OCI-LY1 (cell line): ENCODE results near the gene C3orf22.

ENCODE experiments used
- H2AFZ ChIP-seq: fragments of 200-600 bp; sonication (generic), shearing (Covaris generic); 2 replicates; pipeline ENCODE4 v1.6.0; 2014; ENCODE audit warnings: antibody characterized with exemption, mild to moderate bottlenecking, low read length
- H3F3A ChIP-seq: fragments of 200-600 bp; sonication (generic), shearing (Covaris generic); 2 replicates; pipeline ENCODE4 v1.6.0; 2014; ENCODE audit warnings: mild to moderate bottlenecking, antibody characterized with exemption, low read length, moderate library complexity; ENCODE audit not compliant: insufficient read depth
- H3K27ac ChIP-seq: fragments of 200-600 bp; sonication (generic); 2 replicates; pipeline ENCODE4 v1.5.1; 2014; ENCODE audit warnings: low read length, mixed run types, mild to moderate bottlenecking, low read depth; ENCODE audit not compliant: poor library complexity, severe bottlenecking
- H3K27me3 ChIP-seq: fragments of 200-600 bp; sonication (generic); 2 replicates; pipeline ENCODE4 v1.6.0; 2014; ENCODE audit warnings: antibody characterized with exemption, mild to moderate bottlenecking, low read length, moderate library complexity; ENCODE audit not compliant: insufficient read depth
- H3K36me3 ChIP-seq: fragments of 200-600 bp; sonication (generic); 2 replicates; pipeline ENCODE4 v1.6.1; 2014; ENCODE audit warnings: mild to moderate bottlenecking, antibody characterized with exemption, low read length, moderate library complexity, mixed read lengths; ENCODE audit not compliant: insufficient read depth
- H3K4me1 ChIP-seq: fragments of 200-600 bp; sonication (generic); 2 replicates; pipeline ENCODE4 v1.5.1; 2014; ENCODE audit warnings: mild to moderate bottlenecking, low read length, moderate library complexity; ENCODE audit not compliant: insufficient read depth, severe bottlenecking
- H3K4me2 ChIP-seq: fragments of 200-600 bp; sonication (generic), shearing (Covaris generic); 2 replicates; pipeline ENCODE4 v1.6.1; 2014; ENCODE audit warnings: low read length
- H3K4me3 ChIP-seq: fragments of 200-600 bp; sonication (generic); 2 replicates; pipeline ENCODE4 v1.5.1; 2014; ENCODE audit warnings: low read length, low read depth, mild to moderate bottlenecking, mixed read lengths; ENCODE audit not compliant: poor library complexity, severe bottlenecking
- H3K79me2 ChIP-seq: fragments of 200-600 bp; shearing (Covaris generic); 2 replicates; pipeline ENCODE4 v1.6.1; 2016; ENCODE audit warnings: mixed run types, low read length, mixed read lengths; ENCODE audit not compliant: insufficient read depth
- H3K9ac ChIP-seq: fragments of 200-600 bp; sonication (generic), shearing (Covaris generic); 2 replicates; pipeline ENCODE4 v1.6.1; 2014; ENCODE audit warnings: mild to moderate bottlenecking, low read length, mixed read lengths
- H3K9me2 ChIP-seq: fragments of 200-600 bp; sonication (generic), shearing (Covaris generic); 2 replicates; pipeline ENCODE4 v1.6.1; 2014; ENCODE audit warnings: low read depth, mild to moderate bottlenecking, low read length, mixed read lengths
- H3K9me3 ChIP-seq: fragments of 200-600 bp; shearing (Covaris generic); 2 replicates; pipeline ENCODE4 v1.6.1; 2014; ENCODE audit warnings: low read length, mixed read lengths
- H4K20me1 ChIP-seq: fragments of 200-600 bp; sonication (generic), shearing (Covaris generic); 2 replicates; pipeline ENCODE4 v1.6.0; 2016; ENCODE audit warnings: mild to moderate bottlenecking, low read length; ENCODE audit not compliant: insufficient read depth
- CTCF ChIP-seq: fragments of 200-600 bp; sonication (generic), shearing (Covaris generic); IDR thresholded peaks from 2 replicates; pipeline ENCODE4 v1.5.1; 2017; ENCODE audit warnings: mild to moderate bottlenecking, antibody characterized with exemption, low read length, moderate library complexity, mixed read lengths
- EZH2 ChIP-seq: fragments of 200-600 bp; sonication (generic), shearing (Covaris generic); IDR thresholded peaks from 2 replicates; pipeline ENCODE4 v1.8.0; 2017; ENCODE audit warnings: borderline replicate concordance, mixed run types, mild to moderate bottlenecking, antibody characterized with exemption, low read length, moderate library complexity, mixed read lengths

The C3orf22 gene

DNA sequence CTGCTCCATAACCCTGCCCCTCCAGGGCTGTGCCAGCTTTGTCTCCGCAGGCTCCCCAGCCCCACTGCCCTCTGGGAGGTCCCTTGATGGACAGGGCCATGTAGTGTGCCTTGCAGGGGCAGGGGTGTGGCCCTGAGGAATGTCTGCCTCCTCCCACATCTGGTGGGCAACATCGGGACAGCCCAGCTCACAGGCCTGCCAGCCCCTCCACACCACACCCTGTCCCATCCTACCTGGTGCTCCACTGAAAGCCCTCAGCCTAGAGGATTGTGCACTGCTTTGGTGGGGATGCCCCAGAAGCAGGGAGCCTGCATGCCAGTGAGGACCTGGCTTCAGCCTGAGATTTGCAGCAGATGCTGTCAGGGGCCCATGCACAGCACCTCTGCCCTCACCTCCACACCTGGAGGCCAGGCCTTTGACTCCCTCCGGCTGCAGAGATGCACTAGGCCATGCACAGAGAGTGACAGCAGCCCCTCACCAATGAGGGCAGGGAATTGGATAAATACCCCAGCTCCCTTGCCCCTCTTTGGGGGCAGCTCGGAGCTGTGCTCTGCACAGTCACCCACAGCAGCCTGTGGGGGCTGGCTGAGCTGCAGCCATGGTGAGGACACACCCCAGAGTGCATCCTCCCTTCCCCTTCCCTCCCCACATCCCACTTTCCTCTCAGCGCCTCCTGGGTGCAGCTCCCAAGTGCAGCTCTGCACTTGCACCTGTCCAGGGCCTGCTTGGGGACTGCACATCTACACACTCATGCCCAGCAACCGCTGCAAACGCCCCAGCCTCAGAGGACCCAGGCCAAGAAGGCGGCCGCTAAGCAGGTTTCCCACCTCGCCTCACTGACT, 2.7 kb downstream of the C3orf22 start:
- no peak overlapping the region for H3K27ac ChIP-seq
- H3K79me2 ChIP-seq = no peaks in the 10 kb centered on the region
- H3K9me3 ChIP-seq = no peaks in the 10 kb centered on the region
- H3F3A ChIP-seq = no peaks in the 10 kb centered on the region
- H3K27me3 ChIP-seq = no peaks in the 10 kb centered on the region
- H4K20me1 ChIP-seq = no peaks in the 10 kb centered on the region
- H3K9ac ChIP-seq = no peak overlapping the region
- H2AFZ ChIP-seq = no peak overlapping the region
- no peak for TF ChIP-seq CTCF
- H3K4me3 ChIP-seq = no peak overlapping the region
- H3K4me2 ChIP-seq = no peak overlapping the region
- no peaks in the 10 kb centered on the region for H3K9me2 ChIP-seq
- no peaks in the 10 kb centered on the region for H3K4me1 ChIP-seq
- no peaks in the 10 kb centered on the region for H3K36me3 ChIP-seq

DNA sequence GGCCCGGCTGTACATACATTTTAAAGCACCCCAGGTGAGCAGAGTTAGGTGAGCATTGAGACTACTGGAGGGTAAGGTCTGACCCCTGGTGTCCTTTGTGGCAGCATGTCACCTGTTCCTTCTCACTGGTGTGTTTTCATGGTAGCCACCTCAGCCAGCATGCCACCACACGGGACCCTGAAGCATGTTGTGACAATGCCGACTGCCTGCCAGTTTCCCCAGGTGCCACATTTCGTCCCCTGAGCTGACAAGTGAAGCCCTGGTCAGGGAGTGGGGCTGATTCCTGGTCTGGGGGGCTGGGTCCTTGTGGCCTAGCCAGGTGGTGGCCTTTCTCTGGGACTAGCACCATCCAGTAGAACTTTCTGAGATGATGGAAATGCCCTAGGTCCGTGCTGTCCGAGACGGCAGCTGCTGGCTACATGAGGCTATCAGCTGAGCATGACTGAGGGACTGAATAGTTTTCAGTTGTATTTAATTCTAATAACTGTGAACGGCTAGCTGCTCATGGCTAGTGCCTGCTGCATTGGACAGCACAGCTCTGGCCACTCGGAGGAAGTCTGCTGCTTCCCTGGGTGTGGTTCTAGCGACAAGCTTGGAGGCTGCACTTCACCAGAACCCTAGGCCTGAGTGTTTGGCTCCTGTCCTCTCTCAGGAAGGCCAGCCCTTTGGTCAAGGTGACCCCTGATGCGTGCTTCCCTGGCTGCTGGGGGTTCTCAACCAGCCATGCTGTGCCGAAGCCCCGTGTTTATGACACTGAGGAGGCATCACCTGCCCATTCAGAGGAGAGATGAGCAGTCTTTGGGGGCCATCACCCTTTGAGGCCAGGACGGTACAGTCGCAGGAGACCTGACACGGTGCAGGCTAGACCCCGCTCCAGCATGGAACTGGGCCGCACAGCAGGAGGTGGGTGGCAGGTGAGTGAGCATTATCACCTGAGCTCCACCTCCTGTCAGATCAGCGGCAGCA, 3.9 kb downstream of the C3orf22 start:
- Histone ChIP-seq H3K9me3 (no peaks in the 10 kb centered on the region), H3F3A (no peaks in the 10 kb centered on the region), H3K9ac (no peak overlapping the region), H3K36me3 (no peaks in the 10 kb centered on the region), H3K79me2 (no peaks in the 10 kb centered on the region), H3K27me3 (no peaks in the 10 kb centered on the region), H3K4me1 (no peaks in the 10 kb centered on the region), H4K20me1 (no peaks in the 10 kb centered on the region), H3K9me2 (no peaks in the 10 kb centered on the region), H2AFZ (no peak overlapping the region), H3K27ac (no peak overlapping the region), H3K4me3 (no peak overlapping the region), H3K4me2 (no peak overlapping the region)
- TF ChIP-seq CTCF = no peak
- TF ChIP-seq EZH2 = no peak

GRCh38 chr3:126553284-126554084, 5.2 kb downstream of the C3orf22 start:
- no peak overlapping the region for H2AFZ ChIP-seq
- no peak for TF ChIP-seq EZH2
- no peak for TF ChIP-seq CTCF
- no peaks in the 10 kb centered on the region for H3K27me3 ChIP-seq
- H3K4me1 ChIP-seq = no peaks in the 10 kb centered on the region
- H3K4me3 ChIP-seq = no peak overlapping the region
- no peak overlapping the region for H3K27ac ChIP-seq
- H4K20me1 ChIP-seq = no peaks in the 10 kb centered on the region
- no peaks in the 10 kb centered on the region for H3K36me3 ChIP-seq
- H3K9me3 ChIP-seq = no peaks in the 10 kb centered on the region
- no peak overlapping the region for H3K4me2 ChIP-seq
- no peaks in the 10 kb centered on the region for H3F3A ChIP-seq
- H3K79me2 ChIP-seq = no peaks in the 10 kb centered on the region
- H3K9me2 ChIP-seq = no peaks in the 10 kb centered on the region
- H3K9ac ChIP-seq = no peak overlapping the region
